ENCODE results near the gene PECR. TPM values are rescaled to one million over a fixed set of nuclear protein-coding genes. Genes with fewer than 3 reads are reported as not detected.

PECR gene
- total and polyA plus RNA-seq, 2 of the 13 experiments (the other 11 are each of a cell fraction or from before 2014, with no cell fraction given) = 151 to 153 TPM

DNA sequence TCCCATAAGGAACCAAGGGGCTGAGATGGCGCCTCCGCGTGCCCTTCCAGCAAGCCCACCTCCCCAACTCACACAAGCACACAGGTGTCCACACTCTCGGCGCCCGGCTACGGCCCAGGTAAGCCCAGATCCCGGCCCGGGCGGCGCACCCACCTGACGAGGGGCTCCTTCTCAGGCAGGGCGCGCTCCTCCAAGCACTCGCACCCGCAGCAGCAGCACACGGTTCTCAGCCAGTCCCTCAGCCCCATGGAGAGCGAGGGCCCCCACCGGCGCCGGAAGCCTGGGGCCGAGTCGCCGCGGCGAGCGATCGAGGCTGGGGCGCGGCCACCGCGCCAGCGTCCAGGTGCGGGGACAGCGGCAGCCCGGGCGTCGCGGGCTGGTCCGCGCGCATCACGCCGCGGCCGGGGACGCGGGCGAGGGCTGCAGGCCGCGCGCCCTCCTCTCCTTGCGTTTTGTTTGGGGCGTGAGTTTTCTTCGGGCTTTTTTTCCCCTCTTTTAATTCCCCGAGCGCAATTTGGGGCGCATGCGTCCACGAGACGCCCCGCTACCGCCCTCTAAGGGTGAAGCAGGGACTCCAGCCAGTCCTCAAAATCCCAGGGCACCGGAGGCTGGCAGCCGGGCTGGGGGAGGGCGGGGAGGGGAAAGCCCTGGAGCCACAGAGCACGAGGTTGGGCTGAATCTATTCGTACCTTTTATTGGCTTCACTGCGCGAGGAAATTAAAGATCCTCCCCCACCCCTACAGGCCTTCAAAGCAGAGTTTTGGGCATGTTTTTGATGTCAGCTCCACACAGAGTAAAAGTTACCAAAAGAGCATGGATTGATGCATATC is 68.3 kb downstream of the PECR start, which contains the start of gene MREG (continued):
- TF ChIP-seq, protein P1, sequence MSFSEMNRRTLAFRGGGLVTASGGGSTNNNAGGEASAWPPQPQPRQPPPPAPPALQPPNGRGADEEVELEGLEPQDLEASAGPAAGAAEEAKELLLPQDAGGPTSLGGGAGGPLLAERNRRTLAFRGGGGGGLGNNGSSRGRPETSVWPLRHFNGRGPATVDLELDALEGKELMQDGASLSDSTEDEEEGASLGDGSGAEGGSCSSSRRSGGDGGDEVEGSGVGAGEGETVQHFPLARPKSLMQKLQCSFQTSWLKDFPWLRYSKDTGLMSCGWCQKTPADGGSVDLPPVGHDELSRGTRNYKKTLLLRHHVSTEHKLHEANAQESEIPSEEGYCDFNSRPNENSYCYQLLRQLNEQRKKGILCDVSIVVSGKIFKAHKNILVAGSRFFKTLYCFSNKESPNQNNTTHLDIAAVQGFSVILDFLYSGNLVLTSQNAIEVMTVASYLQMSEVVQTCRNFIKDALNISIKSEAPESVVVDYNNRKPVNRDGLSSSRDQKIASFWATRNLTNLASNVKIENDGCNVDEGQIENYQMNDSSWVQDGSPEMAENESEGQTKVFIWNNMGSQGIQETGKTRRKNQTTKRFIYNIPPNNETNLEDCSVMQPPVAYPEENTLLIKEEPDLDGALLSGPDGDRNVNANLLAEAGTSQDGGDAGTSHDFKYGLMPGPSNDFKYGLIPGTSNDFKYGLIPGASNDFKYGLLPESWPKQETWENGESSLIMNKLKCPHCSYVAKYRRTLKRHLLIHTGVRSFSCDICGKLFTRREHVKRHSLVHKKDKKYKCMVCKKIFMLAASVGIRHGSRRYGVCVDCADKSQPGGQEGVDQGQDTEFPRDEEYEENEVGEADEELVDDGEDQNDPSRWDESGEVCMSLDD (CRISPR knock-in tag; IDR thresholded peaks at IDR 0.05; ENCODE audit: borderline replicate concordance) = no peak
- no peak for TF ChIP-seq ZNF235 (CRISPR knock-in tag; IDR thresholded peaks at IDR 0.05; ENCODE audit: borderline replicate concordance)
- TF ChIP-seq KLF16 (CRISPR knock-in tag; IDR thresholded peaks at IDR 0.05) = no peak
- TF ChIP-seq AHDC1 (CRISPR knock-in tag; IDR thresholded peaks at IDR 0.05; ENCODE audit: borderline replicate concordance) = no peak
- no peak for TF ChIP-seq TOE1 (CRISPR knock-in tag; IDR thresholded peaks at IDR 0.05)
- TF ChIP-seq ATF7-NPFF (CRISPR knock-in tag; IDR thresholded peaks at IDR 0.05; ENCODE audit: low read depth) = peak; percentile 68
- TF ChIP-seq, protein P2, sequence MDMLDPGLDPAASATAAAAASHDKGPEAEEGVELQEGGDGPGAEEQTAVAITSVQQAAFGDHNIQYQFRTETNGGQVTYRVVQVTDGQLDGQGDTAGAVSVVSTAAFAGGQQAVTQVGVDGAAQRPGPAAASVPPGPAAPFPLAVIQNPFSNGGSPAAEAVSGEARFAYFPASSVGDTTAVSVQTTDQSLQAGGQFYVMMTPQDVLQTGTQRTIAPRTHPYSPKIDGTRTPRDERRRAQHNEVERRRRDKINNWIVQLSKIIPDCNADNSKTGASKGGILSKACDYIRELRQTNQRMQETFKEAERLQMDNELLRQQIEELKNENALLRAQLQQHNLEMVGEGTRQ (IDR thresholded peaks at IDR 0.05; ENCODE audit: low read depth, low read length) = no peak
- TF ChIP-seq, protein P2 (CRISPR knock-in tag; IDR thresholded peaks at IDR 0.05; ENCODE audit: borderline replicate concordance) = no peak
- TF ChIP-seq KAT8 (CRISPR knock-in tag; IDR thresholded peaks at IDR 0.05) = peak; percentile 32; the same call in 1 of the 2 replicates
- no peak for TF ChIP-seq SATB2 (CRISPR knock-in tag; IDR thresholded peaks at IDR 0.05)
- TF ChIP-seq NR2F1 (CRISPR knock-in tag; IDR thresholded peaks at IDR 0.05) = no peak
- peak; percentile 86; the same call in 1 of the 2 replicates for TF ChIP-seq ZBTB8A (CRISPR knock-in tag; IDR thresholded peaks at IDR 0.05; ENCODE audit: borderline replicate concordance, low read depth)
- TF ChIP-seq PAXIP1 (CRISPR knock-in tag; conservative IDR thresholded peaks at IDR 0.05) = peak; percentile 34; the same call in 1 of the 2 replicates
